Esophagus muscularis mucosa (tissue), 4 donors: ENCODE data around the gene KCNIP3. TPM values are rescaled to one million over a fixed set of nuclear protein-coding genes. Genes with fewer than 3 reads are reported as not detected.

Experiments used
- DNase-seq: peaks from one replicate; pipeline ENCODE4 v3.0.0-alpha.2; 2017; ENCODE audit errors: extremely low spot score
- H3K27ac ChIP-seq, 4 donors: fragments of 200-600 bp; sonication (generic); replicated peaks in 1 of 4; 1 replicate in 3 of 4; 2 replicates in 1 of 4; pipeline ENCODE4 v1.5.1; 2016 to 2019; ENCODE audit warnings: mild to moderate bottlenecking in 1 of 4
- H3K27me3 ChIP-seq, 4 donors: fragments of 200-600 bp; sonication (generic); one replicate each; pipeline versions ENCODE4 v1.5.1 to v1.6.0; 2016 to 2019
- H3K36me3 ChIP-seq, 4 donors: fragments of 200-600 bp; sonication (generic); one replicate each; pipeline ENCODE4 v1.5.1; 2016 to 2019
- H3K4me1 ChIP-seq, 4 donors: fragments of 200-600 bp; sonication (generic); one replicate each; pipeline ENCODE4 v1.5.1; 2016 to 2019
- H3K4me3 ChIP-seq, 4 donors: fragments of 200-600 bp; sonication (generic); 1 replicate in 2 of 4; 2 replicates in 2 of 4; pipeline ENCODE4 v1.5.1; 2016 to 2019; ENCODE audit warnings: mild to moderate bottlenecking in 4 of 4, moderate library complexity in 1 of 4
- H3K9me3 ChIP-seq, 4 donors: fragments of 200-600 bp; sonication (generic); 1 replicate in 3 of 4; 2 replicates in 1 of 4; pipeline ENCODE4 v1.5.1; 2016 to 2019
- EP300 ChIP-seq: sonication (generic); formaldehyde crosslinking; IDR thresholded peaks from one replicate; pipeline ENCODE4 v1.6.1; 2017; ENCODE audit warnings: antibody characterized with exemption
- POLR2A ChIP-seq: fragments of 450-650 bp; IDR thresholded peaks from one replicate; pipeline ENCODE4 v1.6.1; 2017; ENCODE audit warnings: antibody characterized with exemption, moderate library complexity, mild to moderate bottlenecking, low read depth
- POLR2AphosphoS5 ChIP-seq, 2 donors: sonication (generic); formaldehyde crosslinking; IDR thresholded peaks; one replicate each; pipeline ENCODE4 v1.6.1; 2017; ENCODE audit warnings: antibody characterized with exemption in 2 of 2
- WGBS: methylation state at CpG from one replicate; pipeline ENCODE4 v1.1.5; 2018; 5-methylcytosine and 5-hydroxymethylcytosine counted together
- intact Hi-C: fragments of 100-400 bp; cut with DNase I; formaldehyde crosslinking; loops from one replicate; pipeline ENCODE4 v1.15.1; 2023
- total RNA-seq, 4 donors: library from RNA; depleted of rRNA; stranded (reverse); fragments of >200 nt; gene quantifications; one replicate each; pipeline versions ENCODE4 v1.1.0 to v1.2.1, GENCODE V29; 2016
- TF ChIP-seq, protein P1 (sequence below), 3 experiments: fragments of 200-600 bp in 2 of 3; fragments of 450-650 bp in 1 of 3; sonication (generic) in 2 of 3; IDR thresholded peaks; one replicate each; pipeline ENCODE4 v1.5.1; 2017 to 2019; ENCODE audit warnings: antibody characterized with exemption in 3 of 3, mild to moderate bottlenecking in 2 of 3, moderate library complexity in 1 of 3

KCNIP3 gene
- total RNA-seq, 4 donors from 2014 or later = 15.8 to 29.9 (median 23.0) TPM

- no peak overlapping the region for H3K27ac ChIP-seq
- no peaks in the 10 kb centered on the region for H3K9me3 ChIP-seq
- intact Hi-C loops = loop anchor here (2.0 kb wide), 1 partner anchor 385 kb away; no protein-coding TSS in a partner anchor
- H3K36me3 ChIP-seq = no peaks in the 10 kb centered on the region
- peaks cover 5 to 40% (median 29%) of the 10 kb centered on the region in 4 donors for H3K4me1 ChIP-seq
- peaks cover 0 to 3% (median 0%) of the 10 kb centered on the region in 4 donors for H3K27me3 ChIP-seq
- TF ChIP-seq POLR2A (no peak), EP300 (no peak), POLR2AphosphoS5 (IDR thresholded peaks at IDR 0.05) (no peak)
- TF ChIP-seq, protein P1, sequence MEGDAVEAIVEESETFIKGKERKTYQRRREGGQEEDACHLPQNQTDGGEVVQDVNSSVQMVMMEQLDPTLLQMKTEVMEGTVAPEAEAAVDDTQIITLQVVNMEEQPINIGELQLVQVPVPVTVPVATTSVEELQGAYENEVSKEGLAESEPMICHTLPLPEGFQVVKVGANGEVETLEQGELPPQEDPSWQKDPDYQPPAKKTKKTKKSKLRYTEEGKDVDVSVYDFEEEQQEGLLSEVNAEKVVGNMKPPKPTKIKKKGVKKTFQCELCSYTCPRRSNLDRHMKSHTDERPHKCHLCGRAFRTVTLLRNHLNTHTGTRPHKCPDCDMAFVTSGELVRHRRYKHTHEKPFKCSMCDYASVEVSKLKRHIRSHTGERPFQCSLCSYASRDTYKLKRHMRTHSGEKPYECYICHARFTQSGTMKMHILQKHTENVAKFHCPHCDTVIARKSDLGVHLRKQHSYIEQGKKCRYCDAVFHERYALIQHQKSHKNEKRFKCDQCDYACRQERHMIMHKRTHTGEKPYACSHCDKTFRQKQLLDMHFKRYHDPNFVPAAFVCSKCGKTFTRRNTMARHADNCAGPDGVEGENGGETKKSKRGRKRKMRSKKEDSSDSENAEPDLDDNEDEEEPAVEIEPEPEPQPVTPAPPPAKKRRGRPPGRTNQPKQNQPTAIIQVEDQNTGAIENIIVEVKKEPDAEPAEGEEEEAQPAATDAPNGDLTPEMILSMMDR (IDR thresholded peaks at IDR 0.05) = no peak
- 86% methylated on average over 12 of the region's 12 CpGs for WGBS
- no peak overlapping the region for H3K4me3 ChIP-seq
- no peak for DNase-seq
Observed at GRCh38 chr2:95344215-95344583, 47.1 kb downstream of the KCNIP3 start.

DNA sequence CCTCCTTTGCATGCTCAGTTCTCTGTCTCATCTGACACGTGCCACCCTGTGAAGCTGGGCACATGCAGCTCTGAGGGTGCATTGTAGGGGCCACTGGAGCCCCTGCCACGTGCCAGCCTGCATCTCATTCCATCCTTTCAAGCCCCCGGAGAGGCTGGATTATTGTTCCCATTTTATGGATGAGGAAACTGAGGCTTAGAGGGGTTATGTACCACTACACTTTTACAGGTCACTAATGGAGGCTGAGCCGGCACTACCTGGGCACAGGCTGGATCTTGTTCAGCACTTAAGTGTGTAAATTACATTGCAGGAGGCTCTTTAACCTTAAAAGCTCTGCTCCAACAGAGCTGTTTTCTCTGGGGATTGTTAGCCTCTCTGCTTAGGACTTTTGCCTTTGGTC, 47.5 kb downstream of the KCNIP3 start:
- no peak for DNase-seq
- H3K27ac ChIP-seq = peak overlapping the region in 2 of 4 donors; percentile 88 to 90
- H3K36me3 ChIP-seq = no peaks in the 10 kb centered on the region
- H3K4me1 ChIP-seq = peaks cover 5 to 45% (median 29%) of the 10 kb centered on the region in 4 donors
- no peaks in the 10 kb centered on the region for H3K9me3 ChIP-seq
- TF ChIP-seq, protein P1 (IDR thresholded peaks at IDR 0.05) = no peak
- TF ChIP-seq POLR2AphosphoS5 (IDR thresholded peaks at IDR 0.05) = no peak
- no peak for TF ChIP-seq POLR2A
- no peak for TF ChIP-seq EP300
- 78% methylated on average over 4 of the region's 4 CpGs for whole genome bisulfite sequencing
- H3K4me3 ChIP-seq = no peak overlapping the region
- intact Hi-C loops = loop anchor here (2.0 to 5.0 kb wide), 3 partner anchors 58 to 384 kb away; partner anchors contain the start of genes FAHD2A and ZNF892
- H3K27me3 ChIP-seq = peaks cover 0 to 3% (median 0%) of the 10 kb centered on the region in 4 donors

DNA sequence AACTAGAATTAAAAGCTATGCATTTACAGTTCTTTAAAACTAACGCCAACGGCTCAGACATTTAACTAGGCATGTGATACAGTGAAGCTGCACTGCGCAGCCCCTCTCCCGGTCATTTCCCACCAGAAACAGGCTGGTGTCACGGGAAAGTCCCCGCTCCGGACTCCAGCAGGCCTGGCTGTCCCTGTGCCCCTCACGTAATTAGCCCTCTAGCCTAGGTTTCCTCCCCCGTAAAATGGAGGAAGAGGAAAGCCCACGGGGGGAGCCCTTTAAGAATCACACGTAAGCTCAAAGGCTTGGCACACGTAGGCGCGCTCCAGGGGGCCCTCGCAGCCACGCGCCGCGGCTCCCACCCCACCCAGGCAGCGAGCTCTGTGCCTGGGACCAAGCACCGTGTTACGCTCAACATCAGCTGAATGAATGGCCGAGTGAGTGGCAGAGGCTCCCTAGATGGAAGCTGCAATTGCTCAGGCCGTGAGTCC, 48.0 kb downstream of the KCNIP3 start:
- Histone ChIP-seq H3K27ac (peak overlapping the region; percentile 83 to 90 (median 88)), H3K4me3 (peak overlapping the region; percentile 76 to 85 (median 78)), H3K27me3 (peaks cover 0 to 3% (median 0%) of the 10 kb centered on the region in 4 donors), H3K4me1 (peaks cover 5 to 45% (median 29%) of the 10 kb centered on the region in 4 donors), H3K36me3 (no peaks in the 10 kb centered on the region), H3K9me3 (no peaks in the 10 kb centered on the region)
- TF ChIP-seq POLR2AphosphoS5 (IDR thresholded peaks at IDR 0.05) (no peak), POLR2A (no peak), EP300 (no peak)
- TF ChIP-seq, protein P1 (IDR thresholded peaks at IDR 0.05) = no peak
- intact Hi-C loops = loop anchor here (2.0 to 5.0 kb wide), 3 partner anchors 57 to 384 kb away; partner anchors contain the start of genes FAHD2A and ZNF892
- WGBS = 5% methylated on average over 16 of the region's 24 CpGs
- no peak for DNase-seq

DNA sequence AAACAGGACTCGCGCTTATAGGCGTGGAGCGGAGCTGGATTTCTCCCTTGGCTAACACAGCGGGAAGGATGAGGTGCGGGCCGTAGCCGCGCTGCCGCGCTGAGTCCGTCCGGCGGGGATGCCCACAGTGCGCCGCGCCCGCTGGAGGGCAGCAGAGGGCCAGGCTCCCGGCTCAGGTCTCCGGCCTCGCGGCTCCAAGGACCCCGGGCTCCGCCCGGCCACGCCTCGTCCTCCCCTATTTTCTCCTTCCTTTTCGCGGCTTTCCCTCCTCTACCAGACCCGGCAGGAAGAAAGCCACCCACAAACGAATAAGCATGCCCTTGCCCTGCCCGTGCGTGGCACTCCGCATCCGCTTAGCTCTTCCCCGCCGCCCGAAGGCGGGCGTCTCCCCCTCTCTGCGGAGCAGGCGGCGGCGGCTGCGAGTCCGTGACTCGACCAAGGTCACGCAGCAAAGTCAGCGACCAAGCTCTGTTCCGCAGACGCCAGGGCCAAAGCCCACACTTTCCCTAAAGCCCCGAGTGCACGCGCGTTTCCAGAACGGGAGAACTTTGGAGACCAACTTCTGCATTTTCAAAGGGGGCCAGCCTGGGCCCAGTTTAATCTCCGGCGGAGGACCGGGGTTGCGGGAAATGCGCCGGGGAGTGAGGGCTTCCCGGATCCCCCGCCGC, 48.5 kb downstream of the KCNIP3 start:
- Histone ChIP-seq H3K4me1 (peaks cover 5 to 45% (median 29%) of the 10 kb centered on the region in 4 donors), H3K36me3 (no peaks in the 10 kb centered on the region), H3K9me3 (no peaks in the 10 kb centered on the region), H3K4me3 (peak overlapping the region; percentile 76 to 85 (median 78)), H3K27me3 (no peaks in the 10 kb centered on the region), H3K27ac (peak overlapping the region; percentile 83 to 90 (median 88))
- whole genome bisulfite sequencing = 0% methylated on average over 3 of the region's 65 CpGs
- TF ChIP-seq POLR2AphosphoS5 (IDR thresholded peaks at IDR 0.05) = peak; percentile 41 to 46
- no peak for TF ChIP-seq EP300
- no peak for TF ChIP-seq POLR2A
- TF ChIP-seq, protein P1 (IDR thresholded peaks at IDR 0.05) = peak; percentile 81 to 95 (median 85)
- no peak for DNase-seq
- intact Hi-C loops = loop anchor here (2.0 to 5.0 kb wide), 3 partner anchors 57 to 383 kb away; partner anchors contain the start of genes FAHD2A and ZNF892
